Panc1 (cell line): ENCODE measurements around the gene MBOAT1. TPM values are rescaled to one million over a fixed set of nuclear protein-coding genes. Genes with fewer than 3 reads are reported as not detected.

ENCODE experiments used
- ATAC-seq: fragments of 200-7000 bp; cut with Tn5 transposase; 2 replicates; pipeline ENCODE4 v1.9.1; 2020; ENCODE audit warnings: mild to moderate bottlenecking, moderate library complexity
- BruUV-seq: library from RNA; stranded (reverse); fragments of 400-500 nt; replicated peaks from 2 replicates; lab custom pipeline; 2021; lab: Mats Ljungman, UMichigan
- CTCF ChIA-PET: fragments of 300-600 bp; sonication (Branson Sonifier 250); formaldehyde crosslinking; loops from one replicate; lab custom pipeline; 2022; ENCODE audit warnings: antibody characterized with exemption; lab: Charles Lee
- POLR2A ChIA-PET: fragments of 300-600 bp; sonication (Branson Sonifier 250); formaldehyde crosslinking; loops from one replicate; lab custom pipeline; 2022; ENCODE audit warnings: antibody characterized with exemption; lab: Charles Lee
- DNase-seq: peaks from one replicate; pipeline ENCODE4 v3.0.0-alpha.2; 2010; ENCODE audit warnings: low read depth, low spot score
- H3K27ac ChIP-seq: 2 replicates; pipeline ENCODE4 v1.5.1; 2011; ENCODE audit warnings: mild to moderate bottlenecking, low read length, inconsistent platforms
- H3K27me3 ChIP-seq: fragments of 200-500 bp; sonication (Bioruptor generic); 2 replicates; pipeline ENCODE4 v1.6.0; 2014; ENCODE audit warnings: low read length, inconsistent platforms; ENCODE audit not compliant: control insufficient read depth, insufficient read depth
- H3K36me3 ChIP-seq: fragments of 200-500 bp; sonication (Bioruptor generic); 2 replicates; pipeline ENCODE4 v1.5.1; 2014; ENCODE audit warnings: inconsistent platforms, mild to moderate bottlenecking, low read length, moderate library complexity; ENCODE audit not compliant: control insufficient read depth, insufficient read depth
- H3K4me1 ChIP-seq: 2 replicates; pipeline ENCODE4 v1.5.1; 2011; ENCODE audit warnings: inconsistent platforms, mild to moderate bottlenecking, low read length, moderate library complexity; ENCODE audit not compliant: control insufficient read depth, insufficient read depth
- H3K4me3 ChIP-seq, 2 experiments: 2 replicates each; pipeline ENCODE4 v1.5.1; 2011 to 2012; ENCODE audit warnings: low read depth in 2 of 2, low read length in 2 of 2, mild to moderate bottlenecking in 2 of 2, inconsistent platforms in 1 of 2, moderate library complexity in 1 of 2
- H3K9me3 ChIP-seq: fragments of 200-500 bp; sonication (Bioruptor generic); 2 replicates; pipeline ENCODE4 v1.5.1; 2014; ENCODE audit warnings: low read depth, mild to moderate bottlenecking, inconsistent platforms, low read length, moderate library complexity; ENCODE audit not compliant: control insufficient read depth, insufficient read depth
- POLR2AphosphoS5 ChIP-seq: IDR thresholded peaks from 2 replicates; pipeline ENCODE4 v1.6.1; 2012; ENCODE audit warnings: mild to moderate bottlenecking, low read depth, low read length, moderate library complexity
- SIN3A ChIP-seq: IDR thresholded peaks from 2 replicates; pipeline ENCODE4 v1.6.1; 2012; ENCODE audit warnings: low read depth, mild to moderate bottlenecking, low read length, moderate library complexity, borderline replicate concordance; ENCODE audit not compliant: insufficient read depth
- TCF7L2 ChIP-seq: IDR thresholded peaks from 2 replicates; pipeline ENCODE4 v1.6.1; 2011; ENCODE audit warnings: mild to moderate bottlenecking, low read depth, low read length, inconsistent platforms
- in situ Hi-C: cut with HindIII; loops from 2 replicates; pipeline ENCODE4 v1.10.0; 2016; ENCODE audit warnings: low sequenced_read_pairs, low pct_unique_long_range_greater_than_20kb
- intact Hi-C: fragments of 100-400 bp; cut with micrococcal nuclease; formaldehyde crosslinking; loops from one replicate; pipeline ENCODE4 v1.10.0; 2022; ENCODE audit not compliant: unreplicated experiment
- total RNA-seq: library from RNA; stranded (reverse); gene quantifications from one replicate; pipeline ENCODE4 v1.2.1, GENCODE V29; 2021; ENCODE audit not compliant: unreplicated experiment
- TF ChIP-seq, protein P1 (sequence below): fragments of 450-650 bp; IDR thresholded peaks from 2 replicates; pipeline ENCODE4 v1.5.1; 2017; ENCODE audit warnings: mild to moderate bottlenecking
- TF ChIP-seq, protein P2 (sequence below), 2 experiments: IDR thresholded peaks; 2 replicates each; pipeline ENCODE4 v1.6.1; 2011 to 2012; ENCODE audit warnings: low read depth in 2 of 2, control low read depth in 1 of 2, low read length in 1 of 2, mild to moderate bottlenecking in 1 of 2, moderate library complexity in 1 of 2; ENCODE audit not compliant: insufficient read depth in 1 of 2

Gene MBOAT1
- total RNA-seq, 1 experiment from 2014 or later, result 15.1 TPM

DNA sequence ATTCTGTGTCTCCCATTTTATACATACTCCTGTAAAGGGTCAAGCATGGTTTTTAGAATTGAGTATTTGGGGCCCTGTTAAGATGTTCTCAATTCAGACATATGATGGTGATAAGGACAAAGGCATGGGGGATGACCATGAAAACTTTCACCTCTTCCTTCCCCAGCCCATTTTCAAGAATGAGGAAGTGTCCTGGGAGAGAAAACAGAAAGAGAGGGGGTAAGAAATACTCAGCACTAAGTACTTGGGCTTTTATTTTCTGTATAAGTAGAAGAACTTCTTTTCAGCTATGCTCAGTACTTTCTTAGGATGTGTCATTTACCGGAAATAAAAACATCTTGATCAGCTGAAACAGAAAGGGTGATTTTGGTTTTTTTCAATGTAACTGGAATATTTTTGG lies 10.9 kb upstream of the MBOAT1 start:
- DNase-seq, result no peak
- Histone ChIP-seq H3K36me3 (no peaks in the 10 kb centered on the region), H3K27me3 (no peaks in the 10 kb centered on the region), H3K4me3 (no peak overlapping the region), H3K27ac (no peak overlapping the region), H3K4me1 (no peaks in the 10 kb centered on the region), H3K9me3 (no peaks in the 10 kb centered on the region)
- TF ChIP-seq, protein P1, sequence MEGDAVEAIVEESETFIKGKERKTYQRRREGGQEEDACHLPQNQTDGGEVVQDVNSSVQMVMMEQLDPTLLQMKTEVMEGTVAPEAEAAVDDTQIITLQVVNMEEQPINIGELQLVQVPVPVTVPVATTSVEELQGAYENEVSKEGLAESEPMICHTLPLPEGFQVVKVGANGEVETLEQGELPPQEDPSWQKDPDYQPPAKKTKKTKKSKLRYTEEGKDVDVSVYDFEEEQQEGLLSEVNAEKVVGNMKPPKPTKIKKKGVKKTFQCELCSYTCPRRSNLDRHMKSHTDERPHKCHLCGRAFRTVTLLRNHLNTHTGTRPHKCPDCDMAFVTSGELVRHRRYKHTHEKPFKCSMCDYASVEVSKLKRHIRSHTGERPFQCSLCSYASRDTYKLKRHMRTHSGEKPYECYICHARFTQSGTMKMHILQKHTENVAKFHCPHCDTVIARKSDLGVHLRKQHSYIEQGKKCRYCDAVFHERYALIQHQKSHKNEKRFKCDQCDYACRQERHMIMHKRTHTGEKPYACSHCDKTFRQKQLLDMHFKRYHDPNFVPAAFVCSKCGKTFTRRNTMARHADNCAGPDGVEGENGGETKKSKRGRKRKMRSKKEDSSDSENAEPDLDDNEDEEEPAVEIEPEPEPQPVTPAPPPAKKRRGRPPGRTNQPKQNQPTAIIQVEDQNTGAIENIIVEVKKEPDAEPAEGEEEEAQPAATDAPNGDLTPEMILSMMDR, result no peak
- TF ChIP-seq SIN3A (no peak), POLR2AphosphoS5 (no peak), TCF7L2 (no peak)
- TF ChIP-seq, protein P2, sequence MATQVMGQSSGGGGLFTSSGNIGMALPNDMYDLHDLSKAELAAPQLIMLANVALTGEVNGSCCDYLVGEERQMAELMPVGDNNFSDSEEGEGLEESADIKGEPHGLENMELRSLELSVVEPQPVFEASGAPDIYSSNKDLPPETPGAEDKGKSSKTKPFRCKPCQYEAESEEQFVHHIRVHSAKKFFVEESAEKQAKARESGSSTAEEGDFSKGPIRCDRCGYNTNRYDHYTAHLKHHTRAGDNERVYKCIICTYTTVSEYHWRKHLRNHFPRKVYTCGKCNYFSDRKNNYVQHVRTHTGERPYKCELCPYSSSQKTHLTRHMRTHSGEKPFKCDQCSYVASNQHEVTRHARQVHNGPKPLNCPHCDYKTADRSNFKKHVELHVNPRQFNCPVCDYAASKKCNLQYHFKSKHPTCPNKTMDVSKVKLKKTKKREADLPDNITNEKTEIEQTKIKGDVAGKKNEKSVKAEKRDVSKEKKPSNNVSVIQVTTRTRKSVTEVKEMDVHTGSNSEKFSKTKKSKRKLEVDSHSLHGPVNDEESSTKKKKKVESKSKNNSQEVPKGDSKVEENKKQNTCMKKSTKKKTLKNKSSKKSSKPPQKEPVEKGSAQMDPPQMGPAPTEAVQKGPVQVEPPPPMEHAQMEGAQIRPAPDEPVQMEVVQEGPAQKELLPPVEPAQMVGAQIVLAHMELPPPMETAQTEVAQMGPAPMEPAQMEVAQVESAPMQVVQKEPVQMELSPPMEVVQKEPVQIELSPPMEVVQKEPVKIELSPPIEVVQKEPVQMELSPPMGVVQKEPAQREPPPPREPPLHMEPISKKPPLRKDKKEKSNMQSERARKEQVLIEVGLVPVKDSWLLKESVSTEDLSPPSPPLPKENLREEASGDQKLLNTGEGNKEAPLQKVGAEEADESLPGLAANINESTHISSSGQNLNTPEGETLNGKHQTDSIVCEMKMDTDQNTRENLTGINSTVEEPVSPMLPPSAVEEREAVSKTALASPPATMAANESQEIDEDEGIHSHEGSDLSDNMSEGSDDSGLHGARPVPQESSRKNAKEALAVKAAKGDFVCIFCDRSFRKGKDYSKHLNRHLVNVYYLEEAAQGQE (IDR thresholded peaks at IDR 0.05; ENCODE audit: insufficient read depth in 1 of 2, low read depth in 2 of 2, low read length in 1 of 2), result no peak
- ATAC-seq, result no peak
- in situ Hi-C loops, result no loop called here
- no TSS peak for BruUV-seq
- intact Hi-C loops, result no loop called here
- ChIA-PET POLR2A (no interaction called here), CTCF (no interaction called here)

DNA sequence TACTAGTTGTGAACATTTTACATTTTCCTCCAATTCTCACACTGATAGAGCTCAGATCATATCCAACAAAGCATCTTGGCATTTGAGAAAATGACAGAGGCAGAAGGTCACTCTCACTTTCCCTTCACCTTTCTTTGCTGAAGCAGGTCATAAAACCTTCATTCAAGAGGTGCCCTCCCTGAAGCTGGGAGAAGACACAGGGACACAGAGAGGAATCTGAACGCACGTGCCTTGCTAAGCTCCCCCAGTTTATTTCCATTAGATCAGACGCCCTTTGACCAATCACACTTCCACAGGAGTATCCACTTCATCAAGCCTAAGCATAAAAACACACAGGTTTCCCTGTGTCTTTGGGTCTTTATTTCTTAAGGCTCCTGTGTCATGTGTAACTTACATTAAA lies 9.2 kb upstream of the MBOAT1 start:
- intact Hi-C loops (no loop called here), in situ Hi-C loops (no loop called here)
- no peak for TF ChIP-seq POLR2AphosphoS5
- TF ChIP-seq, protein P1, result no peak
- TF ChIP-seq, protein P2 (IDR thresholded peaks at IDR 0.05; ENCODE audit: insufficient read depth in 1 of 2, low read depth in 2 of 2, low read length in 1 of 2), result no peak
- no peak for TF ChIP-seq SIN3A
- TF ChIP-seq TCF7L2, result no peak
- no peaks in the 10 kb centered on the region for H3K4me1 ChIP-seq
- no peak overlapping the region for H3K4me3 ChIP-seq
- ChIA-PET CTCF (no interaction called here), POLR2A (no interaction called here)
- no TSS peak for BruUV-seq
- no peak overlapping the region for H3K27ac ChIP-seq
- no peaks in the 10 kb centered on the region for H3K9me3 ChIP-seq
- DNase-seq, result no peak
- no peaks in the 10 kb centered on the region for H3K27me3 ChIP-seq
- no peaks in the 10 kb centered on the region for H3K36me3 ChIP-seq
- ATAC-seq, result no peak
